ENCODE data around the gene MRPL42. TPM values are rescaled to one million over a fixed set of nuclear protein-coding genes. Genes with fewer than 3 reads are reported as not detected.

MRPL42 gene
- total RNA-seq, 2 donors from 2014 or later = 39.8 to 64.9 TPM

GRCh38 chr12:93425736-93426411 lies 41.4 kb upstream of the MRPL42 start:
- intact Hi-C loops (cut with DNase I) = no loop called here
- Histone ChIP-seq H3K4me3 (no peak overlapping the region), H3K9me3 (no peaks in the 10 kb centered on the region), H3K27ac (peak overlapping the region in 1 of 2 donors; percentile 46), H3K27me3 (replicated peaks; ENCODE audit: insufficient read depth) (no peaks in the 10 kb centered on the region), H3K4me1 (replicated peaks) (peaks cover 23% of the 10 kb centered on the region), H3K36me3 (no peaks in the 10 kb centered on the region)
- TF ChIP-seq CTCF (IDR thresholded peaks at IDR 0.05) = no peak
- no peak for DNase-seq (ENCODE audit: low spot score)
- 53% methylated on average over 8 of the region's 8 CpGs for WGBS

GRCh38 chr12:93426412-93426805 lies 40.9 kb upstream of the MRPL42 start:
- TF ChIP-seq POLR2AphosphoS5 (IDR thresholded peaks at IDR 0.05) (no peak), POLR2A (IDR thresholded peaks at IDR 0.05) (no peak), CTCF (IDR thresholded peaks at IDR 0.05) (no peak)
- peak overlapping the region; percentile 6 to 46 for H3K27ac ChIP-seq
- intact Hi-C loops (cut with DNase I) = no loop called here
- H3K4me3 ChIP-seq = no peak overlapping the region
- peaks cover 23% of the 10 kb centered on the region for H3K4me1 ChIP-seq (replicated peaks)
- H3K36me3 ChIP-seq = no peaks in the 10 kb centered on the region
- WGBS = 21% methylated on average over 1 of the region's 1 CpG
- H3K9me3 ChIP-seq = no peaks in the 10 kb centered on the region
- DNase-seq (ENCODE audit: low spot score) = no peak
- H3K27me3 ChIP-seq (replicated peaks; ENCODE audit: insufficient read depth) = no peaks in the 10 kb centered on the region

DNA sequence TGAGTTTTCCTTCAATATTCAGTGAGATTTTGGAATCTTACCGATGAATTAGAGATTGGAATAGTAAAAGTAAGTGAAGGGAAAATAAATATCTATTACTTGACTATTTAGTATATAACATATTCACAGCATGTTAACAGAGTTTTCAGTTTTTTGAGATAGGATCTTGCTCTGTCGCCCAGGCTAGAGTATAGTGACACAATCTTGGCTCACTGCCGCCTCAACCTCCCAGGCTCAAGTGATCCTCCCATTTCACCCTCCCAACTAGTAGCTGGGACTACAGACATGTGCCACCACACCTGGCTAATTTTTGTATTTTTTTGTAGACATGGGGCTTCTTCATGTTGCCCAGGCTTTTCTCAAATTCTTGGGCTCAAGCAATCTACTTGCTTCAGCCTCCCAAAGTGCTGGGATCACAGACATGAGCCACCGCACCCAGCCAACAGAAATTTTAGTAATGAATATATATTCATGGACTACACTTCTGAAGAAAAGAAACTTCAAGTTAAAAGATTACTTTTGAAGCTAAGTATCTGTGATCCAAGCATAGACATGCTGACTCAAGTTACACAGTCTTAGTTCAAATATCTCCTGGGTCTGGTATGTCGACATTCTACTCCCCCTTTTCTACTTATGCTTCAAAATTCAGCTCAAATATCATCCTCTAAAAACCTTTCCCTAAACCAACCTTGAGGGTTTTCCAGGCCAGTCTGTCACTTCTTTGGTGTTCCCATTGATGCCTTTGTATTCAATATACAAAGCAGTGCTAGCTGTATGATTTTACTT lies 39.3 kb upstream of the MRPL42 start:
- TF ChIP-seq CTCF (IDR thresholded peaks at IDR 0.05) = no peak
- no peak for TF ChIP-seq POLR2A (IDR thresholded peaks at IDR 0.05)
- TF ChIP-seq POLR2AphosphoS5 (IDR thresholded peaks at IDR 0.05) = no peak
- intact Hi-C loops (cut with DNase I) = no loop called here
- peaks cover 23% of the 10 kb centered on the region for H3K4me1 ChIP-seq (replicated peaks)

DNA sequence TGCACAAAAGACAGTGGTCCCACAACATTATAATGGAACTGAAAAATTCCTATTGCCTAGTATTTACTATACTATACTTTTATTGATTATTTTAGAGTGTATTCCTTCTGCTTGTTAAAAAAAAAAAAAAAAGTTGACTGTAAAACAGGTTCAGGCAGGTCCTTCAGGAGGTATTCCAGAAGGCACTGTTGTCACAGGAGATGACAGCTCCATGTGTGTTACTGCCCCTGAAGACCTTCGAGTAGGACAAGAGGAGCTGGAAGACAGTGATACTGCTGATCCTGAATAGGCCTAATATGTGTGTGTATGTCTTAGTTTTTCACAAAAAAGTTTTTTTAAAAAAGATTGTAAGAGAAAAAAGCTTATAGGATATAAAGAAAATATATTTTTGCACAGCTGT lies 37.9 kb upstream of the MRPL42 start:
- intact Hi-C loops (cut with DNase I) = no loop called here
- H3K36me3 ChIP-seq = no peaks in the 10 kb centered on the region
- H3K27ac ChIP-seq = peak overlapping the region in 1 of 2 donors; percentile 46
- peak; percentile 27 for DNase-seq (ENCODE audit: low spot score)
- no peaks in the 10 kb centered on the region for H3K27me3 ChIP-seq (replicated peaks; ENCODE audit: insufficient read depth)
- H3K4me3 ChIP-seq = no peak overlapping the region
- no peaks in the 10 kb centered on the region for H3K9me3 ChIP-seq
- H3K4me1 ChIP-seq (replicated peaks) = peaks cover 23% of the 10 kb centered on the region
- no peak for TF ChIP-seq CTCF (IDR thresholded peaks at IDR 0.05)
- TF ChIP-seq POLR2AphosphoS5 (IDR thresholded peaks at IDR 0.05) = peak; percentile 63
- TF ChIP-seq POLR2A (IDR thresholded peaks at IDR 0.05) = no peak
- 37% methylated on average over 1 of the region's 1 CpG for WGBS

More for the DNA sequence above, 39.3 kb upstream of the MRPL42 start:
- no peaks in the 10 kb centered on the region for H3K36me3 ChIP-seq
- H3K9me3 ChIP-seq = no peaks in the 10 kb centered on the region
- no peaks in the 10 kb centered on the region for H3K27me3 ChIP-seq (replicated peaks; ENCODE audit: insufficient read depth)
- no peak for DNase-seq (ENCODE audit: low spot score)
- H3K27ac ChIP-seq = peak overlapping the region; percentile 2 to 46
- H3K4me3 ChIP-seq = no peak overlapping the region
- 39% methylated on average over 5 of the region's 5 CpGs for WGBS

All from prostate gland (tissue), 2 donors.